ENCODE results near the gene CHCHD2. TPM values are rescaled to one million over a fixed set of nuclear protein-coding genes. Genes with fewer than 3 reads are reported as not detected.
A peak's percentile ranks its signal among the peaks of the same experiment; 100 is the strongest.

CHCHD2 gene
- total and polyA plus RNA-seq, 2 of the 8 experiments (the other 6 are each of a cell fraction or from before 2014, with no cell fraction given) = 112 to 300 TPM

DNA sequence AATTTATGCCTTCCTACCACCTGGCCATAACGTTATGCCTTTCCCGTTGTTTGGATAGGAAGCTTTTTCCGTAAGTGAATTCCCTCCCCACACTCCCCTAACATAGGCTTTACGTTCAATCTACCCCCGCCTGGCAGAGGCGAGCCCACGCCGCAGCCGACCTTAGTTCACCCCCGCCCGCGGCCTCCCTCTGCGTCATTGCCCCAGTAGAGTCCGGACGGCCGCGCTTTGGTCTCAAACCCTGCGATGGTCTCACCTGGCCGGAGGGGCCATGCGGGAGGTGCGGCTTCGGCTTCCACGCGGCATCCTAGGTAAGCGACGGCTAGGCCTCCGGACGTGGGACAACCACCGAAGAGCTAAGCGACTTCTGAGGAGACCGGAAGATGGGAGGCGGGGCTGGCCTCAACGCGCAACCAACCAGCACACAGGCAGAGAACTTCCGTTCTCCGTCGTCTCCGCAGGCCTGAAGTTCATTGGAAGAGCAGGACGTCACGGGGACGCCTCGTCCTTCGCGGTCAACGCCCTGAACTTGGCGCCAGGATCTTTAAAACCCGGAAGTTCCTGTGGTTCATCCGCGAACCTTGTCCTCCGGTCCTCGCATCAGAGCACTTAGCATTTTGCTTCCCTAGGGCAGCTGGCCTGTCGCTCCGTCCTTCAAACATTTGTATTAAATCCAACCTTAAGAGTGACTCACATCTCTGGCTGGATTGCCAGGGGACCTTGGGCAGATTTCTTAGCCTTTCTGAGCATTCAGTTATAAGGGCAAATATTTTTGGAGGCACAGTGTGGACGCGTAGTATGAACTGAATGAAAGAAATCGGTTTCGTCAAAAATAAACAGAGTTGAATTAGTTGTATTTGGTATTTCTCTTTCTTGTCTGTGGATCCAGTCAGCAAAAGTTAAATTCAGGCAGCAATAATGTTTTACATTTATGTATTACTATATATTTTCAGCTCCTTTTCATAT, at the start of gene CHCHD2 (continued):
- TF ChIP-seq, protein P1, sequence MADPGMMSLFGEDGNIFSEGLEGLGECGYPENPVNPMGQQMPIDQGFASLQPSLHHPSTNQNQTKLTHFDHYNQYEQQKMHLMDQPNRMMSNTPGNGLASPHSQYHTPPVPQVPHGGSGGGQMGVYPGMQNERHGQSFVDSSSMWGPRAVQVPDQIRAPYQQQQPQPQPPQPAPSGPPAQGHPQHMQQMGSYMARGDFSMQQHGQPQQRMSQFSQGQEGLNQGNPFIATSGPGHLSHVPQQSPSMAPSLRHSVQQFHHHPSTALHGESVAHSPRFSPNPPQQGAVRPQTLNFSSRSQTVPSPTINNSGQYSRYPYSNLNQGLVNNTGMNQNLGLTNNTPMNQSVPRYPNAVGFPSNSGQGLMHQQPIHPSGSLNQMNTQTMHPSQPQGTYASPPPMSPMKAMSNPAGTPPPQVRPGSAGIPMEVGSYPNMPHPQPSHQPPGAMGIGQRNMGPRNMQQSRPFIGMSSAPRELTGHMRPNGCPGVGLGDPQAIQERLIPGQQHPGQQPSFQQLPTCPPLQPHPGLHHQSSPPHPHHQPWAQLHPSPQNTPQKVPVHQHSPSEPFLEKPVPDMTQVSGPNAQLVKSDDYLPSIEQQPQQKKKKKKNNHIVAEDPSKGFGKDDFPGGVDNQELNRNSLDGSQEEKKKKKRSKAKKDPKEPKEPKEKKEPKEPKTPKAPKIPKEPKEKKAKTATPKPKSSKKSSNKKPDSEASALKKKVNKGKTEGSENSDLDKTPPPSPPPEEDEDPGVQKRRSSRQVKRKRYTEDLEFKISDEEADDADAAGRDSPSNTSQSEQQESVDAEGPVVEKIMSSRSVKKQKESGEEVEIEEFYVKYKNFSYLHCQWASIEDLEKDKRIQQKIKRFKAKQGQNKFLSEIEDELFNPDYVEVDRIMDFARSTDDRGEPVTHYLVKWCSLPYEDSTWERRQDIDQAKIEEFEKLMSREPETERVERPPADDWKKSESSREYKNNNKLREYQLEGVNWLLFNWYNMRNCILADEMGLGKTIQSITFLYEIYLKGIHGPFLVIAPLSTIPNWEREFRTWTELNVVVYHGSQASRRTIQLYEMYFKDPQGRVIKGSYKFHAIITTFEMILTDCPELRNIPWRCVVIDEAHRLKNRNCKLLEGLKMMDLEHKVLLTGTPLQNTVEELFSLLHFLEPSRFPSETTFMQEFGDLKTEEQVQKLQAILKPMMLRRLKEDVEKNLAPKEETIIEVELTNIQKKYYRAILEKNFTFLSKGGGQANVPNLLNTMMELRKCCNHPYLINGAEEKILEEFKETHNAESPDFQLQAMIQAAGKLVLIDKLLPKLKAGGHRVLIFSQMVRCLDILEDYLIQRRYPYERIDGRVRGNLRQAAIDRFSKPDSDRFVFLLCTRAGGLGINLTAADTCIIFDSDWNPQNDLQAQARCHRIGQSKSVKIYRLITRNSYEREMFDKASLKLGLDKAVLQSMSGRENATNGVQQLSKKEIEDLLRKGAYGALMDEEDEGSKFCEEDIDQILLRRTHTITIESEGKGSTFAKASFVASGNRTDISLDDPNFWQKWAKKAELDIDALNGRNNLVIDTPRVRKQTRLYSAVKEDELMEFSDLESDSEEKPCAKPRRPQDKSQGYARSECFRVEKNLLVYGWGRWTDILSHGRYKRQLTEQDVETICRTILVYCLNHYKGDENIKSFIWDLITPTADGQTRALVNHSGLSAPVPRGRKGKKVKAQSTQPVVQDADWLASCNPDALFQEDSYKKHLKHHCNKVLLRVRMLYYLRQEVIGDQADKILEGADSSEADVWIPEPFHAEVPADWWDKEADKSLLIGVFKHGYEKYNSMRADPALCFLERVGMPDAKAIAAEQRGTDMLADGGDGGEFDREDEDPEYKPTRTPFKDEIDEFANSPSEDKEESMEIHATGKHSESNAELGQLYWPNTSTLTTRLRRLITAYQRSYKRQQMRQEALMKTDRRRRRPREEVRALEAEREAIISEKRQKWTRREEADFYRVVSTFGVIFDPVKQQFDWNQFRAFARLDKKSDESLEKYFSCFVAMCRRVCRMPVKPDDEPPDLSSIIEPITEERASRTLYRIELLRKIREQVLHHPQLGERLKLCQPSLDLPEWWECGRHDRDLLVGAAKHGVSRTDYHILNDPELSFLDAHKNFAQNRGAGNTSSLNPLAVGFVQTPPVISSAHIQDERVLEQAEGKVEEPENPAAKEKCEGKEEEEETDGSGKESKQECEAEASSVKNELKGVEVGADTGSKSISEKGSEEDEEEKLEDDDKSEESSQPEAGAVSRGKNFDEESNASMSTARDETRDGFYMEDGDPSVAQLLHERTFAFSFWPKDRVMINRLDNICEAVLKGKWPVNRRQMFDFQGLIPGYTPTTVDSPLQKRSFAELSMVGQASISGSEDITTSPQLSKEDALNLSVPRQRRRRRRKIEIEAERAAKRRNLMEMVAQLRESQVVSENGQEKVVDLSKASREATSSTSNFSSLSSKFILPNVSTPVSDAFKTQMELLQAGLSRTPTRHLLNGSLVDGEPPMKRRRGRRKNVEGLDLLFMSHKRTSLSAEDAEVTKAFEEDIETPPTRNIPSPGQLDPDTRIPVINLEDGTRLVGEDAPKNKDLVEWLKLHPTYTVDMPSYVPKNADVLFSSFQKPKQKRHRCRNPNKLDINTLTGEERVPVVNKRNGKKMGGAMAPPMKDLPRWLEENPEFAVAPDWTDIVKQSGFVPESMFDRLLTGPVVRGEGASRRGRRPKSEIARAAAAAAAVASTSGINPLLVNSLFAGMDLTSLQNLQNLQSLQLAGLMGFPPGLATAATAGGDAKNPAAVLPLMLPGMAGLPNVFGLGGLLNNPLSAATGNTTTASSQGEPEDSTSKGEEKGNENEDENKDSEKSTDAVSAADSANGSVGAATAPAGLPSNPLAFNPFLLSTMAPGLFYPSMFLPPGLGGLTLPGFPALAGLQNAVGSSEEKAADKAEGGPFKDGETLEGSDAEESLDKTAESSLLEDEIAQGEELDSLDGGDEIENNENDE (IDR thresholded peaks at IDR 0.05; ENCODE audit: insufficient replicate concordance, low read length) = no peak
- TF ChIP-seq, protein P2, sequence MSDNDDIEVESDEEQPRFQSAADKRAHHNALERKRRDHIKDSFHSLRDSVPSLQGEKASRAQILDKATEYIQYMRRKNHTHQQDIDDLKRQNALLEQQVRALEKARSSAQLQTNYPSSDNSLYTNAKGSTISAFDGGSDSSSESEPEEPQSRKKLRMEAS (IDR thresholded peaks at IDR 0.05) = 0 out of 2 replicates have a peak, but pooled peaks have one; percentile 33
- no peak for TF ChIP-seq MAFK (IDR thresholded peaks at IDR 0.05; ENCODE audit: low read depth, low read length)
- peak; percentile 73 for TF ChIP-seq TAF1 (IDR thresholded peaks at IDR 0.05; ENCODE audit: low read depth, low read length)
- TF ChIP-seq EZH2 (IDR thresholded peaks at IDR 0.05; ENCODE audit: low read depth, low read length, severe bottlenecking) = no peak
- TF ChIP-seq ZNF274 (IDR thresholded peaks at IDR 0.05; ENCODE audit: borderline replicate concordance, extremely low read depth, low read length) = no peak
- no peak for TF ChIP-seq CBX5 (IDR thresholded peaks at IDR 0.05; ENCODE audit: low read depth, low read length)

Measured in H1 (cell line).